Loucy (cell line): ENCODE data around the gene VPS54.
A peak's percentile ranks its signal among the peaks of the same experiment; 100 is the strongest.

Experiments used
- H2AFZ ChIP-seq: fragments of 200-600 bp; sonication (generic); 2 replicates; pipeline ENCODE4 v1.6.0; 2016; ENCODE audit warnings: antibody characterized with exemption, mild to moderate bottlenecking, low read length, moderate library complexity
- H3F3A ChIP-seq: fragments of 200-600 bp; 2 replicates; pipeline ENCODE4 v1.6.0; 2016; ENCODE audit warnings: antibody characterized with exemption, low read depth, mild to moderate bottlenecking
- H3K27me3 ChIP-seq: fragments of 200-600 bp; sonication (generic); 2 replicates; pipeline ENCODE4 v1.6.1; 2014; ENCODE audit warnings: low read length, mild to moderate bottlenecking; ENCODE audit not compliant: insufficient read depth, poor library complexity, severe bottlenecking
- H3K36me3 ChIP-seq: fragments of 200-600 bp; sonication (generic); 2 replicates; pipeline ENCODE4 v1.6.1; 2016; ENCODE audit warnings: low read length; ENCODE audit not compliant: insufficient read depth
- H3K4me1 ChIP-seq: fragments of 200-600 bp; sonication (generic); 2 replicates; pipeline ENCODE4 v1.5.1; 2014; ENCODE audit warnings: low read length, mild to moderate bottlenecking; ENCODE audit not compliant: insufficient read depth, poor library complexity, severe bottlenecking
- H3K4me2 ChIP-seq: fragments of 200-600 bp; sonication (generic); 2 replicates; pipeline ENCODE4 v1.6.0; 2014; ENCODE audit warnings: antibody characterized with exemption, low read length, low read depth, mild to moderate bottlenecking; ENCODE audit not compliant: poor library complexity, severe bottlenecking
- H3K4me3 ChIP-seq: fragments of 200-600 bp; sonication (generic); 2 replicates; pipeline ENCODE4 v1.5.1; 2014; ENCODE audit warnings: low read length, mild to moderate bottlenecking, mixed read lengths; ENCODE audit not compliant: poor library complexity, severe bottlenecking
- H3K79me2 ChIP-seq: fragments of 200-600 bp; sonication (generic); 2 replicates; pipeline ENCODE4 v1.6.1; 2014; ENCODE audit warnings: low read length; ENCODE audit not compliant: insufficient read depth
- H3K9ac ChIP-seq: fragments of 200-600 bp; sonication (generic); 2 replicates; pipeline ENCODE4 v1.6.0; 2014; ENCODE audit warnings: mild to moderate bottlenecking, low read depth, low read length, moderate library complexity; ENCODE audit not compliant: poor library complexity, severe bottlenecking
- H3K9me2 ChIP-seq: fragments of 200-600 bp; sonication (generic); replicated peaks from 2 replicates; pipeline ENCODE4 v1.6.1; 2016; ENCODE audit warnings: low read depth, low read length, mixed read lengths
- H3K9me3 ChIP-seq: fragments of 200-600 bp; sonication (generic); 2 replicates; pipeline ENCODE4 v1.6.1; 2014; ENCODE audit warnings: mild to moderate bottlenecking, antibody characterized with exemption, low read length, low read depth; ENCODE audit not compliant: insufficient read depth
- H4K20me1 ChIP-seq: fragments of 200-600 bp; sonication (generic); 2 replicates; pipeline ENCODE4 v1.6.0; 2014; ENCODE audit warnings: antibody characterized with exemption, low read length, mild to moderate bottlenecking; ENCODE audit not compliant: insufficient read depth, poor library complexity, severe bottlenecking
- CTCF ChIP-seq: fragments of 200-600 bp; sonication (generic); conservative IDR thresholded peaks from 2 replicates; pipeline ENCODE4 v1.5.1; 2014; ENCODE audit warnings: mild to moderate bottlenecking, antibody characterized with exemption, low read length
- EZH2phosphoT487 ChIP-seq: fragments of 200-600 bp; IDR thresholded peaks from 2 replicates; pipeline ENCODE4 v1.6.1; 2018; ENCODE audit warnings: antibody characterized with exemption, mild to moderate bottlenecking, moderate library complexity, borderline replicate concordance

Gene VPS54

DNA sequence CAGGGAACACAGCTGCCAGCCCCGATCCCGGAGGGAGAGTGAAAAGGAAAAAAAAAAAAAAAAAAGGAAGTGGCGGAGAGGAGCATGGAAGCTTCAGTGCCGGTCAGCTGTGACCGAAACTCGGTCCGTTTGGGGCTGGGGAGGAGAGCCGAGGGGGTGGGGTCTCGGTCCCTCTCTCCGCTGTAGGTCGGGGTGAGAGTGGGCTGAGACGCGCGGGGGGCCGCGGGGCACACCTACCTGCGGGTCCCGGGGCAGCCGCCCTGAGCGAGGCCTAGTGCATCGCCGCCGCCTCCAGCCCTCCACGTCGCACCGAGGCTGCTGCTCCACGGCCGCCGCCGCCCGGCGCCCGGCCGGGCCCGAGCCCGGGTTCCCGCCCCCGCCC, 536 bp downstream of the VPS54 start:
- Histone ChIP-seq H3K4me1 (peaks cover 37% of the 10 kb centered on the region), H3K79me2 (peaks cover 40% of the 10 kb centered on the region), H3K9ac (peak overlapping the region; percentile 87), H3K36me3 (no peaks in the 10 kb centered on the region), H3F3A (no peaks in the 10 kb centered on the region), H3K9me3 (no peaks in the 10 kb centered on the region), H3K9me2 (no peaks in the 10 kb centered on the region), H3K4me2 (peak overlapping the region; percentile 77), H3K4me3 (peak overlapping the region; percentile 86), H3K27me3 (no peaks in the 10 kb centered on the region), H2AFZ (peak overlapping the region; percentile 90), H4K20me1 (peaks cover 9% of the 10 kb centered on the region)
- TF ChIP-seq EZH2phosphoT487 (no peak), CTCF (no peak)

- Histone ChIP-seq H3K36me3 (no peaks in the 10 kb centered on the region), H4K20me1 (peaks cover 9% of the 10 kb centered on the region), H3K4me3 (peak overlapping the region; percentile 86), H3K4me2 (peak overlapping the region; percentile 77), H3K9ac (peak overlapping the region; percentile 87), H2AFZ (peak overlapping the region; percentile 90), H3F3A (no peaks in the 10 kb centered on the region), H3K9me3 (no peaks in the 10 kb centered on the region), H3K9me2 (no peaks in the 10 kb centered on the region), H3K4me1 (peaks cover 39% of the 10 kb centered on the region), H3K27me3 (no peaks in the 10 kb centered on the region), H3K79me2 (peaks cover 42% of the 10 kb centered on the region)
- no peak for TF ChIP-seq EZH2phosphoT487
- no peak for TF ChIP-seq CTCF
Measured at GRCh38 chr2:64017811-64018700, 1.2 kb downstream of the VPS54 start.

DNA sequence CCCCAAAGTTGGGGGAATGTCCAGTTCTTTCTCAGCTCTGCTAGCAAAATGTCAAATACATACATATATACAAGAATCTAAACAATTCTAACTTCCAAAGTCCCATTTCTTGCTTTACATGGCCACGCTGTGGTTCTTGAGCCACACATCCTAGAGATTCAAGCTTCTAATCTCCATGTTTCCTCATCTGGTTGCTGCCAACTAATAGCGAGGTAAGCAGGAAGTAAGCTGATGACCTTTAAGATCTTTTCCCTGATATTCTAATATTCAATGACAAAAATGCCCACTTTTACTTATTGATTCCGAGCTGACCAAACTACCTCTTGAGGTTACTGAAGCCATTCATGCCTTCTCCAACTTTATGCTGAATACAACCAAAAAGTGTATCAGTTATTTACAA, 3.3 kb downstream of the VPS54 start:
- Histone ChIP-seq H3K27me3 (no peaks in the 10 kb centered on the region), H3K4me2 (peak overlapping the region; percentile 64)

More for the DNA sequence above, 3.3 kb downstream of the VPS54 start:
- Histone ChIP-seq H2AFZ (no peak overlapping the region), H3K9me2 (no peaks in the 10 kb centered on the region), H3K9me3 (no peaks in the 10 kb centered on the region), H3K4me1 (peaks cover 50% of the 10 kb centered on the region), H3K4me3 (peak overlapping the region; percentile 56), H4K20me1 (peaks cover 24% of the 10 kb centered on the region), H3K9ac (peak overlapping the region; percentile 9), H3K36me3 (no peaks in the 10 kb centered on the region), H3F3A (peaks cover 2% of the 10 kb centered on the region; the same call in 1 of the 2 replicates), H3K79me2 (peaks cover 60% of the 10 kb centered on the region)
- TF ChIP-seq EZH2phosphoT487 (no peak), CTCF (no peak)
